Endothelial cell of umbilical vein (primary cell): ENCODE results near the gene IGFBP4.

Experiments
- CTCF ChIP-seq, 2 donors: IDR thresholded peaks; 1 replicate in 1 of 2; 2 replicates in 1 of 2; pipeline ENCODE4 v1.5.1; 2011; ENCODE audit warnings: low read length in 2 of 2, mild to moderate bottlenecking in 2 of 2, moderate library complexity in 2 of 2, control low read depth in 1 of 2, inconsistent platforms in 1 of 2, low read depth in 1 of 2; ENCODE audit not compliant: insufficient read depth in 1 of 2; ENCODE audit errors: extremely low read depth in 1 of 2
- MAX ChIP-seq: IDR thresholded peaks from 2 replicates; pipeline ENCODE4 v1.6.1; 2011; ENCODE audit not compliant: insufficient read depth, insufficient read length

- TF ChIP-seq MAX (no peak), CTCF (IDR thresholded peaks at IDR 0.05; ENCODE audit: extremely low read depth in 1 of 2, insufficient read depth in 1 of 2, low read depth in 1 of 2, low read length in 2 of 2) (no peak)
Measured at GRCh38 chr17:40499551-40500189, 56.4 kb downstream of the IGFBP4 start.
